Parathyroid adenoma (tissue), 2 donors: ENCODE measurements around the gene ANKRD1.

Experiments
- H2AFZ ChIP-seq: fragments of 300-600 bp; sonication (generic); one replicate; pipeline ENCODE4 v1.7.0; 2017; ENCODE audit warnings: antibody characterized with exemption, mild to moderate bottlenecking
- H3K27ac ChIP-seq: fragments of 300-600 bp; sonication (generic); one replicate; pipeline ENCODE4 v1.7.0; 2017
- H3K27me3 ChIP-seq: fragments of 300-600 bp; sonication (generic); one replicate; pipeline ENCODE4 v1.7.0; 2017; ENCODE audit warnings: low read length; ENCODE audit not compliant: control insufficient read depth, insufficient read depth
- H3K36me3 ChIP-seq: fragments of 300-600 bp; sonication (generic); one replicate; pipeline ENCODE4 v1.7.0; 2017; ENCODE audit warnings: low read length; ENCODE audit not compliant: control insufficient read depth, insufficient read depth
- H3K4me1 ChIP-seq: fragments of 300-600 bp; sonication (generic); one replicate; pipeline ENCODE4 v1.7.0; 2017; ENCODE audit warnings: control low read depth
- H3K4me2 ChIP-seq: fragments of 300-600 bp; sonication (generic); one replicate; pipeline ENCODE4 v1.7.0; 2017; ENCODE audit warnings: low read length
- H3K4me3 ChIP-seq: fragments of 300-600 bp; sonication (generic); one replicate; pipeline ENCODE4 v1.7.0; 2017; ENCODE audit warnings: low read depth, low read length
- H3K79me2 ChIP-seq: fragments of 300-600 bp; sonication (generic); one replicate; pipeline ENCODE4 v1.7.0; 2017; ENCODE audit warnings: control low read depth
- H3K9ac ChIP-seq: fragments of 300-600 bp; sonication (generic); one replicate; pipeline ENCODE4 v1.7.0; 2017; ENCODE audit warnings: mild to moderate bottlenecking
- H3K9me3 ChIP-seq: fragments of 300-600 bp; sonication (generic); one replicate; pipeline ENCODE4 v1.7.0; 2017; ENCODE audit warnings: low read length; ENCODE audit not compliant: control insufficient read depth
- TF ChIP-seq, protein P1 (sequence below): fragments of 300-600 bp; sonication (generic); IDR thresholded peaks from one replicate; pipeline ENCODE4 v1.7.0; 2017; ENCODE audit warnings: antibody characterized with exemption, mild to moderate bottlenecking
- donor health status: primary hyperparathyroidism.

Gene ANKRD1

DNA sequence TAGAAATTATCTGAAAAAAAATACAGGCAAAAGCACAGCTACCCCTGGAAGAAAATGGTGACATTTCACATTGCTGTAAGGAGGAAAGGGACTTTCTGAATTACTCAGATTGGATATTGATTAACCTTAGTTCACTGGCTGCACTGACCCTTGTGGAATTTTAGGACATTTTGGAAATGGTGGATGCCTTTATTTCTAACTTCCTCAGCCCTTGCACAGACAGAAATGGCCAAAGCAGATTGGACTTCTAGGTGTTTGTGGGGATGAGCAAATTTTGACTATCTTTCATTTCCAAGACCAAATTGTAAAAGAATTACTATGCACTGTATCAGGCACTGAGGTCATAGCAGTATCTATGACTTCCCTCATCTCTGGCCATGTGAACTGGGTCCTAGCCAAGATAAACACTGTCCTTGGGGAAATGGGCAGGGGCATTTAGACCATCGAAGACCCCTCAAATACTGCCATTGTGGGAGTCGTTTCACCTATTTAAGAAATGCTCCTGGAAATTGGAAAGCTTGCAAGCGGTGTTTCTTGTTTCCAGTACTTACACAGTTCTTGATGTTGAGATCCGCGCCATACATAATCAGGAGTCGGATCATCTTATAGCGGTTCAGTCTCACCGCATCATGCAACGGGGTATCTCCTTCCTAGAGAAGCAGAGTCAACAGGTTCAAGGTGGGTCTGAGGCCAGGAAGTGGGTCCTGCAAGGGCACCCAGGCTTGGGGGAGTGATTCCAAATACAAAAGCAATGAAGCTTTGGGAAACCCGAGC lies 5.7 kb downstream of the ANKRD1 start:
- no peaks in the 10 kb centered on the region for H3K9me3 ChIP-seq
- no peaks in the 10 kb centered on the region for H3K4me1 ChIP-seq
- H3K27me3 ChIP-seq: no peaks in the 10 kb centered on the region
- no peak overlapping the region for H3K9ac ChIP-seq
- H2AFZ ChIP-seq: no peak overlapping the region
- no peak overlapping the region for H3K27ac ChIP-seq
- H3K79me2 ChIP-seq: no peaks in the 10 kb centered on the region
- H3K4me2 ChIP-seq: no peak overlapping the region
- H3K36me3 ChIP-seq: no peaks in the 10 kb centered on the region
- TF ChIP-seq, protein P1, sequence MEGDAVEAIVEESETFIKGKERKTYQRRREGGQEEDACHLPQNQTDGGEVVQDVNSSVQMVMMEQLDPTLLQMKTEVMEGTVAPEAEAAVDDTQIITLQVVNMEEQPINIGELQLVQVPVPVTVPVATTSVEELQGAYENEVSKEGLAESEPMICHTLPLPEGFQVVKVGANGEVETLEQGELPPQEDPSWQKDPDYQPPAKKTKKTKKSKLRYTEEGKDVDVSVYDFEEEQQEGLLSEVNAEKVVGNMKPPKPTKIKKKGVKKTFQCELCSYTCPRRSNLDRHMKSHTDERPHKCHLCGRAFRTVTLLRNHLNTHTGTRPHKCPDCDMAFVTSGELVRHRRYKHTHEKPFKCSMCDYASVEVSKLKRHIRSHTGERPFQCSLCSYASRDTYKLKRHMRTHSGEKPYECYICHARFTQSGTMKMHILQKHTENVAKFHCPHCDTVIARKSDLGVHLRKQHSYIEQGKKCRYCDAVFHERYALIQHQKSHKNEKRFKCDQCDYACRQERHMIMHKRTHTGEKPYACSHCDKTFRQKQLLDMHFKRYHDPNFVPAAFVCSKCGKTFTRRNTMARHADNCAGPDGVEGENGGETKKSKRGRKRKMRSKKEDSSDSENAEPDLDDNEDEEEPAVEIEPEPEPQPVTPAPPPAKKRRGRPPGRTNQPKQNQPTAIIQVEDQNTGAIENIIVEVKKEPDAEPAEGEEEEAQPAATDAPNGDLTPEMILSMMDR: no peak
- no peak overlapping the region for H3K4me3 ChIP-seq

DNA sequence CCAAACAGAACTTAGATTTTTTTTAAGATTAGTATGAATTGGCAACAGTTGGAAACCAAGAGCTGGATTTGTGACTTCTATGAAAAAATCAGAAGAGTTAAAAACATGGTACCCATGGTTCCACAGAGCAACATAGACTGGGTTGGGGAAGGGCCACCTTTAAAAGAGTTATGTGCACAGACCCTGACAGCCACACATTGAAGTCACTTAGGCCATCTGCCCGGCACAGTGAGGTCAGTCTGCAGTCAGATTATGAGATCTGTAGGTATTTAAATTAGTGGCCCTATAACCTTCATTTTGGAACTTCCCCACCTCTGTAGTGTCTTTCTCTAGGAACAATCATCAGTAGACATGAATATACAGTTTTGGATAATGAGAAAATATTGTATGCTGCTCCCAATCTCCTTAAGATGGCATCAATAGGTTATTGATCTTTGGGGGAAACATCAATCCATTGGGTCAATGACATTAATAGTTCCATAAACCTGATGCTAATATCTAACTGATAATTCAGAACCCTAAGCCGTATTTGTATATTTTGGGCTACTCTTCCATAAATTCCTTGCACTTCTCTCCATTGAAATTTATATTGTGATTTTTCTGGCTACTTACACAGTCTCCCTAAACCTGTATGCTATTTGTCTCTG lies 7.0 kb downstream of the ANKRD1 start:
- Histone ChIP-seq H3K4me2 (no peak overlapping the region), H3K27ac (no peak overlapping the region), H3K79me2 (no peaks in the 10 kb centered on the region), H3K4me1 (no peaks in the 10 kb centered on the region), H3K27me3 (no peaks in the 10 kb centered on the region), H2AFZ (no peak overlapping the region), H3K9ac (no peak overlapping the region), H3K4me3 (no peak overlapping the region), H3K36me3 (no peaks in the 10 kb centered on the region), H3K9me3 (no peaks in the 10 kb centered on the region)
- TF ChIP-seq, protein P1: no peak

DNA sequence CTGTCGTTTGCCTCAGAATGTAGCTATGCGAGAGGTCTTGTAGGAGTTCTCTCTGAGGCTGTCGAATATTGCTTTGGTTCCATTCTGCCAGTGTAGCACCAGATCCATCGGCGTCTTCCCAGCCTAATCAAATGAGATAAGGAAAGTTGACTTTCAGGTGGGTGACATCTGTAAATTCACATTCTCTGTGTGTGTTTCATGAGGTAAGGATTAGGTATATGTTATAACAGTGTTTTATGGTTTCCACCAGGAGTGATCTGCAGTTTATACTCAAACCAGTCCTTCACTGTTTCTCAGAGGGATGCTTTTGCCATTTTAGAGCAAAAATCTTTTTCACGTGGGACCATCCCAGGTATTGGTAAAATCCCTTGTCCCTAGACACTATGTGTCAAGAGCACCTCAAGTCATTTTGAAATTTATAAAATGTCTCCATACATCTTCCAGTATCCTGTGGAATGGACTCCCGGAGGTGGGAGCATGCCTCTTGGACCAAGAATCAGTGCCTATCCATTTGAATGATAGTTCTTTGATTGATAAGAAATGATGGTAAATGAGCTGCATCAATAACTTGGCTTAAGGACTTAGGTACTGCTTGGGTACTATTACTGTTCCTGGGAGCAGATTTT lies 7.9 kb downstream of the ANKRD1 start:
- Histone ChIP-seq H2AFZ (no peak overlapping the region), H3K79me2 (no peaks in the 10 kb centered on the region), H3K27ac (no peak overlapping the region), H3K27me3 (no peaks in the 10 kb centered on the region), H3K4me1 (no peaks in the 10 kb centered on the region), H3K4me3 (no peak overlapping the region), H3K36me3 (no peaks in the 10 kb centered on the region), H3K9me3 (no peaks in the 10 kb centered on the region), H3K4me2 (no peak overlapping the region), H3K9ac (no peak overlapping the region)
- TF ChIP-seq, protein P1: no peak

DNA sequence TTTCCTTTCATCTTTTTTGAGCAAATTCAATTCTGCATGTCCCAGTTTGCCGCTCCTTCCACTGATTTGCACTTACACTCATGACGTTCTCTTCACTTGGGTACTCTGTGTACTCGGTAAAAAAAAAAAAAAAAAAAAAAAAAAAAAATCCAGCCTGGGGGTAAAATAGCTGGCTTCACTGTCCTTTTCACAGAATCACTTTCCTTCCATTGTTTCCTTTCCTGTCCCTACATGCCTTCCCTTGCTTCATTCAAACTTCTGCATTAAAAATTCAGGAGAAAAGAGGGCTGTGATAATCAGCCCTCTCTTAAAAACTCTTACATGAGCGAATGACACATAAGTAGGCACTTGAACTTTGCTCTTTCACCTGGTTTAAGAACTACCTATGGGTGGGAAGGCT lies 8.7 kb downstream of the ANKRD1 start:
- no peaks in the 10 kb centered on the region for H3K9me3 ChIP-seq

More for the DNA sequence above, 8.7 kb downstream of the ANKRD1 start:
- H2AFZ ChIP-seq: no peak overlapping the region
- no peak overlapping the region for H3K27ac ChIP-seq
- H3K4me2 ChIP-seq: no peak overlapping the region
- TF ChIP-seq, protein P1: no peak
- no peaks in the 10 kb centered on the region for H3K4me1 ChIP-seq
- no peaks in the 10 kb centered on the region for H3K27me3 ChIP-seq
- H3K79me2 ChIP-seq: no peaks in the 10 kb centered on the region
- H3K9ac ChIP-seq: no peak overlapping the region
- H3K4me3 ChIP-seq: no peak overlapping the region
- H3K36me3 ChIP-seq: no peaks in the 10 kb centered on the region
